HG03039 (cell line): ENCODE data around the gene DCAF12.

Experiments
- ATAC-seq: cut with Tn5 transposase; IDR thresholded peaks from one replicate; pipeline ENCODE4 v1.9.1; 2021; ENCODE audit warnings: mild to moderate bottlenecking, moderate library complexity; ENCODE audit not compliant: unreplicated experiment

Gene DCAF12

GRCh38 chr9:34127035-34127948, 794 bp upstream of the DCAF12 start:
- no peak for ATAC-seq

GRCh38 chr9:34125681-34126206, 754 bp downstream of the DCAF12 start:
- no peak for ATAC-seq

- ATAC-seq = no peak
Observed at GRCh38 chr9:34124926-34125325, 1.6 kb downstream of the DCAF12 start.

GRCh38 chr9:34124099-34124498, 2.4 kb downstream of the DCAF12 start:
- no peak for ATAC-seq

GRCh38 chr9:34123682-34124081, 2.8 kb downstream of the DCAF12 start:
- no peak for ATAC-seq

- no peak for ATAC-seq
Observed at GRCh38 chr9:34121996-34122395, 4.5 kb downstream of the DCAF12 start.

- ATAC-seq = no peak
Observed at GRCh38 chr9:34119713-34120112, 6.8 kb downstream of the DCAF12 start.

- ATAC-seq = no peak
Observed at GRCh38 chr9:34114436-34114835, 12.1 kb downstream of the DCAF12 start.

- no peak for ATAC-seq
Observed at GRCh38 chr9:34106110-34106509, 20.4 kb downstream of the DCAF12 start.

GRCh38 chr9:34102796-34103195, 23.7 kb downstream of the DCAF12 start:
- no peak for ATAC-seq

GRCh38 chr9:34098307-34098706, 28.2 kb downstream of the DCAF12 start:
- peak; percentile 54 for ATAC-seq

GRCh38 chr9:34097865-34098264, 28.6 kb downstream of the DCAF12 start:
- no peak for ATAC-seq

- no peak for ATAC-seq
Observed at GRCh38 chr9:34096751-34097150, 29.7 kb downstream of the DCAF12 start.

GRCh38 chr9:34093578-34093977, 32.9 kb downstream of the DCAF12 start:
- ATAC-seq = no peak

GRCh38 chr9:34089311-34089710, 37.2 kb downstream of the DCAF12 start:
- no peak for ATAC-seq

- no peak for ATAC-seq
Observed at GRCh38 chr9:34087370-34087769, 39.1 kb downstream of the DCAF12 start.

- ATAC-seq = no peak
Observed at GRCh38 chr9:34086864-34087263, 39.6 kb downstream of the DCAF12 start.

GRCh38 chr9:34085581-34086500, 40.7 kb downstream of the DCAF12 start:
- no peak for ATAC-seq

- no peak for ATAC-seq
Observed at GRCh38 chr9:34084562-34084961, 41.9 kb downstream of the DCAF12 start.

GRCh38 chr9:34079181-34079580, 47.3 kb downstream of the DCAF12 start:
- ATAC-seq = no peak

- ATAC-seq = no peak
Observed at GRCh38 chr9:34072868-34073590, 53.5 kb downstream of the DCAF12 start.
